B cell (primary cell): ENCODE results near the gene TRAPPC14. TPM values are rescaled to one million over a fixed set of nuclear protein-coding genes. Genes with fewer than 3 reads are reported as not detected.
"Not testable (repeated sequence)": the region's sequence is repeated elsewhere in the genome, so short reads cannot be mapped to it uniquely, and the experiment has no call there.

ENCODE experiments used
- ATAC-seq: fragments of 200-7000 bp; cut with Tn5 transposase; one replicate; pipeline ENCODE4 v1.10.0; 2021; ENCODE audit warnings: low read depth, mild to moderate bottlenecking, moderate number of reproducible peaks, moderate library complexity
- CTCF ChIA-PET: fragments of 350-600 bp; sonication (Branson Sonifier 250); formaldehyde crosslinking; loops from one replicate; lab custom pipeline; 2021; ENCODE audit warnings: antibody characterized with exemption, inconsistent platforms; lab: Charles Lee
- POLR2A ChIA-PET: fragments of 350-600 bp; sonication (Branson Sonifier 250); formaldehyde crosslinking; loops from one replicate; lab custom pipeline; 2021; ENCODE audit warnings: antibody characterized with exemption; lab: Charles Lee
- DNase-seq: peaks from one replicate; pipeline ENCODE4 v3.0.0; 2013
- H2AFZ ChIP-seq: 2 replicates; pipeline ENCODE4 v1.6.1; 2012; ENCODE audit warnings: mild to moderate bottlenecking, low read depth, low read length; ENCODE audit not compliant: insufficient read depth, poor library complexity, severe bottlenecking
- H3K27ac ChIP-seq, 2 donors: 1 replicate in 1 of 2; 2 replicates in 1 of 2; pipeline ENCODE4 v1.5.1; 2012 to 2013; ENCODE audit warnings: low read length in 2 of 2, mild to moderate bottlenecking in 2 of 2, moderate library complexity in 1 of 2
- H3K27me3 ChIP-seq, 4 experiments: fragments of 200-600 bp in 1 of 4; sonication (generic) in 1 of 4; replicated peaks in 1 of 4; 1 replicate in 2 of 4; 2 replicates in 2 of 4; pipeline versions ENCODE4 v1.6.1 to v1.7.0; 2013 to 2016; ENCODE audit warnings: low read length in 3 of 4, mild to moderate bottlenecking in 2 of 4, mixed read lengths in 1 of 4, moderate library complexity in 1 of 4; ENCODE audit not compliant: insufficient read depth in 4 of 4, control insufficient read depth in 3 of 4; ENCODE audit errors: control extremely low read depth in 1 of 4
- H3K36me3 ChIP-seq, 2 experiments: replicated peaks in 1 of 2; 1 replicate in 1 of 2; 2 replicates in 1 of 2; pipeline versions ENCODE4 v1.6.1 to v1.7.1; 2013; ENCODE audit warnings: low read length in 1 of 2; ENCODE audit not compliant: insufficient read depth in 2 of 2, control insufficient read depth in 1 of 2; ENCODE audit errors: control extremely low read depth in 1 of 2, extremely low read depth in 1 of 2
- H3K4me1 ChIP-seq, 2 donors: fragments of 200-600 bp in 1 of 2; sonication (generic) in 1 of 2; 1 replicate in 1 of 2; 2 replicates in 1 of 2; pipeline versions ENCODE4 v1.5.1 to v1.6.1; 2013 to 2017; ENCODE audit warnings: low read length in 2 of 2; ENCODE audit not compliant: control insufficient read depth in 2 of 2, insufficient read depth in 2 of 2
- H3K4me2 ChIP-seq: replicated peaks from 2 replicates; pipeline ENCODE3; 2012; ENCODE audit warnings: mild to moderate bottlenecking, low read depth, low read length; ENCODE audit not compliant: poor library complexity, severe bottlenecking
- H3K4me3 ChIP-seq, 5 experiments: fragments of 200-600 bp in 1 of 5; sonication (generic) in 1 of 5; 1 replicate in 3 of 5; 2 replicates in 2 of 5; pipeline versions ENCODE4 v1.5.1 to v1.7.0; 2011 to 2016; ENCODE audit warnings: low read length in 4 of 5, mild to moderate bottlenecking in 4 of 5, low read depth in 2 of 5, control low read depth in 1 of 5, moderate library complexity in 1 of 5; ENCODE audit not compliant: insufficient read depth in 1 of 5; ENCODE audit errors: control extremely low read depth in 1 of 5, extremely low read depth in 1 of 5
- H3K79me2 ChIP-seq: fragments of 200-600 bp; sonication (generic); one replicate; pipeline ENCODE4 v1.6.0; 2016; ENCODE audit warnings: low read length; ENCODE audit not compliant: control insufficient read depth, insufficient read depth
- H3K9ac ChIP-seq: fragments of 200-600 bp; sonication (generic); 2 replicates; pipeline ENCODE4 v1.6.1; 2017; ENCODE audit warnings: mild to moderate bottlenecking, low read length, moderate library complexity
- H3K9me3 ChIP-seq, 3 donors: one replicate each; pipeline versions ENCODE4 v1.6.1 to v1.7.1; 2013; ENCODE audit warnings: low read length in 2 of 3; ENCODE audit not compliant: control insufficient read depth in 2 of 3, insufficient read depth in 1 of 3; ENCODE audit errors: control extremely low read depth in 1 of 3
- H4K20me1 ChIP-seq: 2 replicates; pipeline ENCODE4 v1.6.0; 2012; ENCODE audit warnings: mild to moderate bottlenecking, low read length; ENCODE audit not compliant: insufficient read depth, control insufficient read depth, poor library complexity, severe bottlenecking
- H3K27ac Mint-ChIP-seq: one replicate; pipeline ENCODE4 v1.8.0; 2021; ENCODE audit warnings: mixed read lengths
- H3K27me3 Mint-ChIP-seq: one replicate; pipeline ENCODE4 v1.8.0; 2021; ENCODE audit warnings: mixed read lengths
- H3K4me1 Mint-ChIP-seq: one replicate; pipeline ENCODE4 v1.8.0; 2021; ENCODE audit warnings: mixed read lengths
- H3K4me3 Mint-ChIP-seq: one replicate; pipeline ENCODE4 v1.8.0; 2021; ENCODE audit warnings: mixed read lengths
- H3K9me3 Mint-ChIP-seq: one replicate; pipeline ENCODE4 v1.8.0; 2022; ENCODE audit warnings: mixed read lengths; ENCODE audit not compliant: insufficient read depth
- CTCF ChIP-seq: fragments of 200-600 bp; IDR thresholded peaks from one replicate; pipeline ENCODE4 v1.8.0; 2022; ENCODE audit warnings: antibody characterized with exemption, mild to moderate bottlenecking
- EZH2 ChIP-seq: IDR thresholded peaks from 2 replicates; pipeline ENCODE4 v1.6.1; 2012; ENCODE audit warnings: borderline replicate concordance, low read depth, mild to moderate bottlenecking, moderate library complexity, low read length; ENCODE audit not compliant: insufficient read depth, poor library complexity, severe bottlenecking
- WGBS: methylation state at CpG from one replicate; pipeline ENCODE4 v1.1.5; 2013; ENCODE audit warnings: missing lambda C conversion rate; ENCODE audit not compliant: insufficient coverage; 5-methylcytosine and 5-hydroxymethylcytosine counted together
- intact Hi-C: fragments of 100-400 bp; cut with micrococcal nuclease; formaldehyde crosslinking; loops from one replicate; pipeline ENCODE4 v1.10.0; 2022
- polyA plus RNA-seq: library from polyadenylated mRNA; depleted of rRNA; stranded (reverse); fragments of >200 nt; gene quantifications from 2 replicates; pipeline ENCODE4 v1.2.3, GENCODE V29; 2012
- total RNA-seq, 2 donors: library from RNA; stranded (reverse); fragments of 120-200 nt in 1 of 2; gene quantifications; 1 replicate in 1 of 2; 2 replicates in 1 of 2; pipeline versions ENCODE4 v1.2.3 to v1.2.4, GENCODE V29; 2013 to 2022

TRAPPC14 gene
- total and polyA plus RNA-seq, 2 donors (not counting 1 experiment from before 2014, with no cell fraction given) = 64.8 to 71.2 TPM

DNA sequence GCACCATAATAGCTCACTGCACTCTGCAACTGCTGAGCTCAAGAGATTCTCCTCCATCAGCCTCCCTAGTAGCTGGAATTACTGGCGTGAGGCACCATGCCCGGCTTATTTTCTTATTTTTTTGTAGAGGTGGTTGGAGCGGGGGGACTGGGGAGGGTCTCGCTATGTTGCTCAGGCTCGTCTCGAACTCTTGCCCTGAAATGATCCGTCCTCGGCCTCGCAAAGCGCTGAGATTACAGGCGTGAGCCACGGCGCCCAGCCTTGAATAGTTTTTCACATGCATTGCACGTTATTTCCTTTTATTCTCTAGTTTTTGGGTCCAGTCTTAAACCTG, 10.3 kb downstream of the TRAPPC14 start:
- Mint-ChIP-seq H3K4me3 (peak overlapping the region; percentile 88), H3K27ac (peak overlapping the region; percentile 95), H3K4me1 (peaks cover 31% of the 10 kb centered on the region), H3K9me3 (no peaks in the 10 kb centered on the region), H3K27me3 (no peaks in the 10 kb centered on the region)
- Histone ChIP-seq H3K4me3 (peak overlapping the region; percentile 38 to 98 (median 67)), H3K9me3 (no peaks in the 10 kb centered on the region), H3K9ac (peak overlapping the region; percentile 99), H4K20me1 (no peaks in the 10 kb centered on the region), H3K79me2 (peaks cover 42% of the 10 kb centered on the region), H3K27ac (peak overlapping the region; percentile 82 to 97), H3K27me3 (no peaks in the 10 kb centered on the region), H3K36me3 (peaks cover 0 to 11% of the 10 kb centered on the region in 2 experiments), H3K4me2 (peak overlapping the region; percentile 97), H3K4me1 (peaks cover 31 to 40% of the 10 kb centered on the region in 2 donors), H2AFZ (peak overlapping the region; percentile 98)
- no peak for DNase-seq
- ChIA-PET POLR2A (interaction anchor here (0.7 to 2.5 kb wide), 15 partner anchors 9 to 437 kb away, joined by 3 to 16 read pairs (median 5); partner anchors contain the start of genes AP4M1, GAL3ST4, GPC2 and MEPCE), CTCF (interaction anchor here (0.9 to 3.5 kb wide), 10 partner anchors 9 to 260 kb away, joined by 3 to 27 read pairs (median 3); partner anchors contain the start of genes GPC2, MCM7, STAG3 and TRAPPC14)
- intact Hi-C loops = loop anchor here (1.0 to 5.0 kb wide), 8 partner anchors 10 to 280 kb away; partner anchors contain the start of genes AP4M1, GPC2, MCM7 and STAG3
- no peak for TF ChIP-seq CTCF
- no peak for TF ChIP-seq EZH2
- WGBS = 24% methylated on average over 13 of the region's 14 CpGs
- no peak for ATAC-seq

GRCh38 chr7:100147278-100147677, 11.2 kb downstream of the TRAPPC14 start:
- Histone ChIP-seq H2AFZ (no peak overlapping the region), H3K4me3 (no peak overlapping the region), H3K36me3 (peaks cover 0 to 5% of the 10 kb centered on the region in 2 experiments), H3K27ac (no peak overlapping the region), H3K4me2 (no peak overlapping the region), H4K20me1 (no peaks in the 10 kb centered on the region), H3K27me3 (no peaks in the 10 kb centered on the region), H3K9me3 (no peaks in the 10 kb centered on the region), H3K9ac (no peak overlapping the region), H3K4me1 (peaks cover 22 to 32% of the 10 kb centered on the region in 2 donors), H3K79me2 (peaks cover 33% of the 10 kb centered on the region)
- H3K9me3 Mint-ChIP-seq = no peaks in the 10 kb centered on the region
- ATAC-seq (no peak), DNase-seq (no peak)
- CTCF ChIA-PET = interaction anchor here (0.6 to 1.4 kb wide), 5 partner anchors 8 to 412 kb away, joined by 3 read pairs; no protein-coding TSS in a partner anchor
- intact Hi-C loops = loop anchor here (5.0 kb wide), 2 partner anchors 65 to 125 kb away; no protein-coding TSS in a partner anchor
- TF ChIP-seq EZH2 (no peak), CTCF (no peak)
- POLR2A ChIA-PET = interaction anchor here (1.2 to 2.5 kb wide), 3 partner anchors 10 to 74 kb away, joined by 3 to 16 read pairs (median 11); partner anchors contain the start of genes GPC2, STAG3 and TRAPPC14
- no peak overlapping the region for H3K27ac Mint-ChIP-seq
- H3K27me3 Mint-ChIP-seq = no peaks in the 10 kb centered on the region
- H3K4me3 Mint-ChIP-seq = peak overlapping the region; percentile 88
- WGBS = no CpG with 5 or more reads among the region's 2 CpGs
- peaks cover 26% of the 10 kb centered on the region for H3K4me1 Mint-ChIP-seq

- peaks cover 24% of the 10 kb centered on the region for H3K4me1 Mint-ChIP-seq
- H3K27ac Mint-ChIP-seq, H4K20me1 ChIP-seq, ATAC-seq, H3K27ac ChIP-seq, H3K4me3 Mint-ChIP-seq, H3K27me3 Mint-ChIP-seq, H3K27me3 ChIP-seq, H3K9me3 ChIP-seq, H3K4me2 ChIP-seq, H3K36me3 ChIP-seq, H3K9ac ChIP-seq, DNase-seq, H2AFZ ChIP-seq, H3K9me3 Mint-ChIP-seq, H3K4me3 ChIP-seq: not testable (repeated sequence)
- intact Hi-C loops = loop anchor here (5.0 kb wide), 2 partner anchors 66 to 126 kb away; no protein-coding TSS in a partner anchor
- peaks cover 14 to 32% of the 10 kb centered on the region in 2 donors for H3K4me1 ChIP-seq
- no CpG with 5 or more reads among the region's 4 CpGs for WGBS
- POLR2A ChIA-PET = interaction anchor here (0.6 to 1.3 kb wide), 2 partner anchors 18 to 27 kb away, joined by 3 to 4 read pairs; partner anchors contain the start of gene CNPY4
- peaks cover 24% of the 10 kb centered on the region for H3K79me2 ChIP-seq
- CTCF ChIA-PET = interaction anchor here (0.6 to 1.3 kb wide), 3 partner anchors 13 to 413 kb away, joined by 3 to 9 read pairs (median 3); no protein-coding TSS in a partner anchor
Measured at GRCh38 chr7:100146350-100146749, 12.2 kb downstream of the TRAPPC14 start.
